OCI-LY1 (cell line): ENCODE results near the gene MARCHF5.

ENCODE experiments used
- CTCF ChIP-seq: fragments of 200-600 bp; sonication (generic), shearing (Covaris generic); IDR thresholded peaks from 2 replicates; pipeline ENCODE4 v1.5.1; 2017; ENCODE audit warnings: mild to moderate bottlenecking, antibody characterized with exemption, low read length, moderate library complexity, mixed read lengths
- EZH2 ChIP-seq: fragments of 200-600 bp; sonication (generic), shearing (Covaris generic); IDR thresholded peaks from 2 replicates; pipeline ENCODE4 v1.8.0; 2017; ENCODE audit warnings: borderline replicate concordance, mixed run types, mild to moderate bottlenecking, antibody characterized with exemption, low read length, moderate library complexity, mixed read lengths

- TF ChIP-seq CTCF (no peak), EZH2 (no peak)
Measured at GRCh38 chr10:92328993-92329392, 38.0 kb downstream of the MARCHF5 start.
